NCI-H510A (cell line): ENCODE results near the gene LRMDA.

Experiments used
- DNase-seq: peaks from one replicate; lab custom pipeline; 2025; lab: John Stamatoyannopoulos, UW

LRMDA gene

GRCh38 chr10:76086761-76087639 is 655.6 kb downstream of the LRMDA start:
- no peak for DNase-seq

- DNase-seq = no peak
Measured at GRCh38 chr10:76088008-76088407, 656.6 kb downstream of the LRMDA start.

- no peak for DNase-seq
Measured at GRCh38 chr10:76088980-76089379, 657.6 kb downstream of the LRMDA start.

GRCh38 chr10:76089556-76090180 is 658.2 kb downstream of the LRMDA start:
- no peak for DNase-seq

- DNase-seq = no peak
Measured at GRCh38 chr10:76091926-76092325, 660.5 kb downstream of the LRMDA start.

- no peak for DNase-seq
Measured at GRCh38 chr10:76106611-76107010, 675.2 kb downstream of the LRMDA start.

- no peak for DNase-seq
Measured at GRCh38 chr10:76108563-76109359, 677.3 kb downstream of the LRMDA start.

- no peak for DNase-seq
Measured at GRCh38 chr10:76111404-76111803, 680.0 kb downstream of the LRMDA start.

- DNase-seq = no peak
Measured at GRCh38 chr10:76111986-76112825, 680.8 kb downstream of the LRMDA start.

GRCh38 chr10:76112826-76113150 is 681.4 kb downstream of the LRMDA start:
- no peak for DNase-seq

- no peak for DNase-seq
Measured at GRCh38 chr10:76113952-76114351, 682.5 kb downstream of the LRMDA start.

GRCh38 chr10:76114581-76115001 is 683.2 kb downstream of the LRMDA start:
- DNase-seq = peak; percentile 35

GRCh38 chr10:76115131-76115470 is 683.7 kb downstream of the LRMDA start:
- DNase-seq = no peak

- no peak for DNase-seq
Measured at GRCh38 chr10:76115471-76116155, 684.2 kb downstream of the LRMDA start.

- DNase-seq = no peak
Measured at GRCh38 chr10:76116523-76116922, 685.1 kb downstream of the LRMDA start.

- DNase-seq = no peak
Measured at GRCh38 chr10:76117949-76118348, 686.5 kb downstream of the LRMDA start.

- DNase-seq = no peak
Measured at GRCh38 chr10:76119036-76119435, 687.6 kb downstream of the LRMDA start.

GRCh38 chr10:76119515-76119914 is 688.1 kb downstream of the LRMDA start:
- no peak for DNase-seq

GRCh38 chr10:76122056-76122455 is 690.6 kb downstream of the LRMDA start:
- DNase-seq = no peak

- DNase-seq = no peak
Measured at GRCh38 chr10:76124280-76124679, 692.9 kb downstream of the LRMDA start.

GRCh38 chr10:76125900-76126299 is 694.5 kb downstream of the LRMDA start:
- no peak for DNase-seq
